Hematopoietic multipotent progenitor cell treated with erythropoietin and hydrocortisone succinate and interleukin-3 and kit ligand, for 17 days (in vitro differentiated cells): ENCODE measurements around the gene MACROD1.

Source experiments
- DNase-seq: peaks from one replicate; pipeline ENCODE4 v3.0.0-alpha.2; 2015; ENCODE audit warnings: low spot score

The MACROD1 gene

GRCh38 chr11:64131683-64132190, 34.2 kb downstream of the MACROD1 start:
- no peak for DNase-seq

- DNase-seq, result no peak
Measured at GRCh38 chr11:64130618-64131017, 35.3 kb downstream of the MACROD1 start.

- DNase-seq, result no peak
Measured at GRCh38 chr11:64129403-64129802, 36.5 kb downstream of the MACROD1 start.

DNA sequence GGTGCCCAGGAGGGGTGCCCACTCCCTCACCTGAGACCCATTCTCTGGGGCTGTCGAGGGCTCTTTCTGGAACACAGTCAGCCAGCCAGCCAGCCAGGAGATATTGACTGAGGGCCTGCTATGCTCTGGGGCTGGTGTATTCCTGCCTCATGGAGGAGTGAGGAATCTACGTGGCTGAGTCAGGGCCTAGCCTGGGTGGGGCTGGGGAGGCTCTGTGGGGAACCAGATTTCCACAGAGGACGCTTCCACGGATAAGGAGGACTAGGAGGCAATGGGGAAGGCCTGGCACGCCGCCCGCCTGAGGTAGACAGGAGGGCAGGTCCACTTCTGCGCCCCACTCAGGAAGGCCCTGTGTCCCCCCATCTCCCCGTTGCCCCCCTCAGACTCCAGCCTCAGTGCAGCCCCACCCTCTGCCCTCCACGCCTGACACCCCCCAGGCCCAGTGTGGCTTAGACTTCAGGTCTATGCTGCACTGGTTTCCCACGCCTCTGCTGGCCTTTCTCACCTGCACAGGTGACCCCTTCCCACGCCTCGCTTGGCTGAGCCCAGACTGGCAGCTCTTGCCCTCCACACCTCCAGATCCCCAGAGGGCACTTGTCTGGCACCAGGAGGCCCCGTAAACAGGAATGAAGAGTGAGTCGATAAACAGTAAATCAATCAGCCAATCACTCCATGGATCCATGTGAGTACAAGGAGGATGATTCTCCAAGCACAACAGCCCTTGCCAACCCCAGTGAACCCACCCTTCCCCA, 37.5 kb downstream of the MACROD1 start:
- DNase-seq, result no peak

DNA sequence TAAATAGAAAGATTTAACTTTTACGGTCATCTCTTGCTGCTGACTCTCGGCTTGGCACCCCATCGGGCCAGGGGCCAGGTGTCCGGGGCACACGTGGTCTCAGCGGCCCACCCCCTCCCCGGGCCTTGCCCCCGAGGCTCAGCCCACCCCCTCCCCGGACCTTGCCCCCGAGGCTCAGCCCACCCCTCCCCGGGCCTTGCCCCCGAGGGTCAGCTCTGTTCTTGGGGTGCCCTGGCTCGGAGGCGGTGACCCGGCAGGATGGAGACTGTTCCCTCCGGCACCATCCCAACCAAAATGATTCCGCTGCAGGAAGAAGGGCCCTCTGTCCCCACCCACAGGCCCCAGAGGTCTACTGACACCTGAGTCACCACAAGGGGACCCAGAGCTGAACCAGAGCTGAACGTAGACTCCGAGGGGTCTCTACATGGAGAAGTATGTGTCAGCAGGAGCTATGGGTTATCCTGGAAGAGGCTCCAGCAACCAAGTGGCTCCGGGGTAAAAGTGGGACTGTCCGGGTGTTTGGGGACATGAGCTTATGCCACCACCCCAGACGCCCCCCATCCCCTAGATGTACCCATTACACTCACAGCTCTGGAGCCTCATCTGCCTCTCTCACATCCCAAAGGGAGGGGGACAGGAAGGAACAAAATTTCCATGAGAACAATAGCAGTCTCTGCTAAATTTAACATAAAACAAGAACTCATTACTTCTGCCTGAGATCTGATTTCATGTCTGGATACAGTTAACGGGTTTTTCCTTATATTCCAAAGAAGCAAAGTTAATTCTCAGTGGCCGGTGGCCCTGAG, 38.4 kb downstream of the MACROD1 start:
- no peak for DNase-seq

- no peak for DNase-seq
Measured at GRCh38 chr11:64126796-64127195, 39.1 kb downstream of the MACROD1 start.

DNA sequence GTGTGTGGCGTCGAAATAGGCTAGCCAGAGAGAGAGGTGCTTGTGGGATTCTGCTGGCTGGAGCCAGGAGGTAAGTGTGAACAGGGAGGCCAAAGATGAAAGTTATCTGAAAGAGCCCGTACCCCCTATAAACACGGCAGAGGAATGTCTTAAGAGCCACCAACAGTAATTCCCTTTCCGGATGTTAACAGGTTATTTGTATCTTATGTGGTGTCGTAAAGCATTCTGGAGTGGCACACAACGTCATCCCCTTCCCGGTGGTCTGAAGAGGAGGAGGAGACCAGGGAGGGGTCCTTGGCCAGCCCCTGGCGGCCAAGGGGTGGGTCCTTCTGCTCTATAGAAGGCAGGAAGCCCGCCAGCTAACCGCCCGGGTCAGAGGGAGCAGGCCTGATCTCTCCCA, 39.5 kb downstream of the MACROD1 start:
- DNase-seq, result no peak

DNA sequence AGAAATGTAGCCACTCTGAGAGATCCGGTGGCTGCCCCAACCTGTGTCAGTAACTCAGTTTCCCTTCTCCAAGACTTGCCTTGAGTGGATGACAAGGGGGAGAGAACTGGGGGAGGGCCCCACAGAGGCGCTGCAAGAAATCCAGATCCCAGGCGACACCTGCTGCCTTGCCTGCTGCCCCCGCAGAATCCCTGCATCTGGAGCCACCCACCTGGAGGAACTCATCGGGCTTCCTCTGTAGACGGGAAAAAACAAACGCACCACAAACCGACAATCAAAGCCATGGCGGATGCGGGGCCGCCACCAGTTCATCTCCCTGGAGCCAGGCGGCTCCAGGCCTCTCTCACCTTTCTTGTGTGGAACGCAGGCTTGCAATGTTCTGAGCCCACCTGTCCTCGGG, 40.2 kb downstream of the MACROD1 start:
- DNase-seq, result no peak

- no peak for DNase-seq
Measured at GRCh38 chr11:64124147-64124546, 41.8 kb downstream of the MACROD1 start.

DNA sequence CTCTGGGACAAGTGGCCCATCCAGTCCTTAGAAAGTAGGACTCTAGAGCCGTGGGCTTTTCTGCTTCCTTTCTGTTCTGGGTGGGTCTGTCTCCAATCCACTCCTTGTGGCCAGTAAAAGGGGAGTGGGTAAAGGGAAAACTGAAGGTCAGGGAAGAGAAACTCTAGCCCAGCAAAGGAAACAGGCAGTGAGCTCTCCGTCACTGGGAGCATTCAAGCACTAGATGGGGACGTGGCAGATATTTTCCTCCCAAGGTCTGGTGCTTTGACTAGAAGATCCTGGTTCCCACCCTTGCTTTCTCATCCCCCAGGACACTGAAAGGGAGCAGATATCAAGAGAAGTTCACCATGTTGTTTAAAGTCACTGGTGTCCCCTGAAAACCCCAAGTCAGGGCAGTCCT, 42.2 kb downstream of the MACROD1 start:
- no peak for DNase-seq

- DNase-seq, result no peak
Measured at GRCh38 chr11:64122411-64123410, 43.2 kb downstream of the MACROD1 start.

DNA sequence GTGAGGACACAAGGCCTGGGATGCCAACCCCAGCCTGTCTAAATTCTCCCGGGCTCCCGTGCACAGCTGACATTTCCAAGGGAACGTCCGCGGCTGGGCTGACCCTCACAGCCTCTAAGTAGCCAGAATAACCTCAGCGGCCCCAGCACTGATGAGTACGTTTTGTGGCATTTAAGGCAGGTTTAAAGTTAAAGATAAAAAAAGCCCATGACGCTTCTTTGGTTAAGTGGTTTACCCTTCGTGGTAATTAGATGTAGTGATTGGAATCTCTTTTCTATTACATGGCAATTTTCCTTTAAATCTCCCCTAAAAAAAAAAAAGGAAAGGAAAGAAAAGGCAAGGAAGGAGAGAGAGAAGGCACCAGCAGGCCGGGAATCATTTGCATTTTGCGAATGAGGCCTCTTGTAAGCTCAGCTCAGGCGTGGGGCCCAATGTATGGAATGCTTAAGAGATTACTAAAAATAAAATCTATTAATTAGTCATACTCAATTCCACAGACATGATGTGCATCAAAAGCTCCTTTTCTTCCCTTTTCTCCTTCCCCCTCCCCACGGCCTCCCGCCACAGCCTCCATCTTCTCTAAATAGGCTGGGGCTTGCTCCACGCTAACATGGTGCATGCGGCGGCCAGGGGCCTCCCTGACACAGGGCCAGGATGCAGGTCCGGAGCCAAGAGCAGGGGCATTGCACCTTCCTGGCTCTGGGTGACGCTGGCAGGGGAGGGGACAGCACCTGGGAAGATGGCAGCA, 44.1 kb downstream of the MACROD1 start:
- no peak for DNase-seq

DNA sequence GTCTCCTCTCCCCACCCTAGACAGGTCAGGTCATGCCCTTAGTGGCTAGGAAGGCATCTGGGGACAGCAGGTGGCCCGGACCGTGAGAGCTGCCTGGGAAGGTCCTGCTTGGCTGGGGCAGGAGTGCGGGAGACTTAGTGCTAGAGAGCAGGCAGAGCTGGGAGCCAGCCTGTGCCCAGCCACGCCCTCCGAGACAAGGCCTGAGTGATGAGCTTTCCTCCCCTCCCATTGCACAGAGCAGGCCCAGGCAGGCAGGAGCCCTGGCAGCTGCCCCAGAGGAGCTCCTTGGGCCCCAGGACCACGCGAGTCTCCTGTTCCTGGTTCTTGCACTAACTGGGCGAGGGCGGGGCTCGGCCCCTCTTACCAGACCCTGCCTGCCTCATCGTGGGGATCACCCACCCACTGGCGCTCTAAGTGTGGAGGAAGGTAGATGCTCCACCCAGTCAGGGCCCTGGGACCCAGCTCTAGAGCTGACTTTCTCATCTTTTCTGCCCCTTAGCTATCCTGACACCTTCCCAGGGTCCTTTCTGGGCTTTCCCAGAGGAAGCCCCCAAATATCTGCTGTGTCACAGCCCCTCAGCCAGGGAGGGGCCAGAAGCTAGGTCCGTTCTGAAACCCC, 44.9 kb downstream of the MACROD1 start:
- DNase-seq, result no peak

- DNase-seq, result no peak
Measured at GRCh38 chr11:64119700-64120099, 46.2 kb downstream of the MACROD1 start.

DNA sequence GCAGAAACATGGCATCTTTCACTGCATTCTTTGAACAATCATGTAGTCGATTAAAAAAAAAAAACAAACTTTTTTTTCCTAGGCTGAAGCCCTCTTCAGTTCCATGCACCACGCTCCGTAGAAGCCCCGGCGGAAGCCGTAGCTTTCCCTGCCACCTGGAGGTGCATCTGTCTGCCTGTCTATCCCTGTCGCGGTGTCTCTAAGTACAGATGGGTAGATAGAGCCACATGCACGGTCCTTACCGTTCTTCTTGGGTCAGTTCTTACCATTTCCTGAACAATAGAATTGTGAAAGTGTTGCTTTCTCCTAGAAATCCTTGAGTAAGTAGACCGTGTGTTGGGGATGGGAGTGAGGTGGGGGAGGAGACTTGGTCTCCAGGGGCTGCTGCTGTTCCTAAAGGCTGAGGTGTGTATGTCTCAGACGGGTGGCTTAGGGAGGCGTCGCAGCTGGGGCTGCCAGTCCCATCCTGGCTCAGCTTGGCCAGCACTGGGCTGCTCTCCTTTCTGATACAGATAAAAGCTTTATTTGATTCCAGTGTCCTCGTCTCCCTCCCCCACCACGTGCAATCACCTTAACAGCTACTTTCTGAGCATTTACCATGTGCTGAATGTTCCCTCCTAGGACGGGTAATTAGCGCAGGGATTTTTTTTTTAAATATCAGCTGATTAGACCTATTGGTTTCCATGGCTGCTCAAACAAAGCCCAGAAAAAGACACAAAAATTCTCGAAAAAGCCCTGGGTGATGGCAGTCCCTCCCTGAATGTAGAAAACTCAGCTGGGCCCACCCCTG, 46.8 kb downstream of the MACROD1 start:
- no peak for DNase-seq

GRCh38 chr11:64117763-64118459, 48.0 kb downstream of the MACROD1 start:
- DNase-seq, result no peak

- DNase-seq, result no peak
Measured at GRCh38 chr11:64115531-64116522, 50.1 kb downstream of the MACROD1 start.

DNA sequence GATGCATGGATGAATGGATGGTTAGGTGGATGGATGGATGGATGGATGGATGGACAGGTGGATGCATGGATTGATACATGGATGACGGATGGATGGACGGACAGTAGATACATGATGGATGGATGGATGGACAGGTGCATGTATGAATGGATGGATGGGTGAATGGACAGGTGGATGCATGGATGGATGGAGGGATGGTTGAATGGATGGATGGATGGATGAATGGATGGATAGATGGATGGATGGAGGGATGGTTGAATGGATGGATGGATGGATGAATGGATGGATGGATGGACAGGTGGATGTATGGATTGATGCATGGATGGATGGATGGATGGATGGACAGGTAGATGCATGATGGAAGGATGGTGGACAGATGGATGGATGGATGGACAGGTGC, 51.7 kb downstream of the MACROD1 start:
- DNase-seq, result no peak
